MCF 10A (cell line): Measurements from ENCODE around the gene PLD1. TPM values are rescaled to one million over a fixed set of nuclear protein-coding genes. Genes with fewer than 3 reads are reported as not detected.

Source experiments
- BruUV-seq: library from RNA; stranded (reverse); fragments of 400-500 nt; replicated peaks from 2 replicates; lab custom pipeline; 2021; lab: Mats Ljungman, UMichigan
- CTCF ChIA-PET: fragments of 300-600 bp; sonication (Branson Sonifier 250); formaldehyde crosslinking; extraction: SDS; loops from one replicate; lab custom pipeline; 2021; ENCODE audit warnings: antibody characterized with exemption, inconsistent platforms; lab: Yijun Ruan, JAX
- POLR2A ChIA-PET: fragments of 300-600, 350-650 bp; sonication (Branson Sonifier 250); formaldehyde crosslinking; extraction: SDS; loops from one replicate; lab custom pipeline; 2020; ENCODE audit warnings: antibody characterized with exemption, inconsistent platforms; lab: Yijun Ruan, JAX
- DNase-seq: peaks from one replicate; pipeline ENCODE4 v3.0.0-alpha.2; 2018; ENCODE audit not compliant: unreplicated experiment
- H3K27ac Mint-ChIP-seq: one replicate; pipeline ENCODE4 v1.8.0; 2022; ENCODE audit warnings: mild to moderate bottlenecking, low read depth, mixed read lengths; ENCODE audit not compliant: unreplicated experiment
- H3K27me3 Mint-ChIP-seq: one replicate; pipeline ENCODE4 v1.8.0; 2022; ENCODE audit warnings: mixed read lengths; ENCODE audit not compliant: insufficient read depth, unreplicated experiment
- H3K36me3 Mint-ChIP-seq: one replicate; pipeline ENCODE4 v1.8.0; 2022; ENCODE audit warnings: mild to moderate bottlenecking, moderate library complexity, mixed read lengths; ENCODE audit not compliant: insufficient read depth, unreplicated experiment
- H3K4me1 Mint-ChIP-seq: one replicate; pipeline ENCODE4 v1.8.0; 2022; ENCODE audit warnings: mixed read lengths; ENCODE audit not compliant: insufficient read depth, unreplicated experiment
- H3K4me3 Mint-ChIP-seq: one replicate; pipeline ENCODE4 v1.8.0; 2022; ENCODE audit warnings: mild to moderate bottlenecking, moderate library complexity, mixed read lengths; ENCODE audit not compliant: unreplicated experiment
- H3K9me3 Mint-ChIP-seq: one replicate; pipeline ENCODE4 v1.8.0; 2022; ENCODE audit warnings: mixed read lengths; ENCODE audit not compliant: unreplicated experiment
- intact Hi-C: fragments of 100-400 bp; cut with micrococcal nuclease; formaldehyde crosslinking; loops from 2 replicates; pipeline ENCODE4 v1.14.1; 2022
- total RNA-seq: library from RNA; stranded (reverse); gene quantifications from 2 replicates; pipeline ENCODE4 v1.2.3, GENCODE V29; 2022
- TF ChIP-seq, protein P1 (sequence below): fragments of 200-600 bp; IDR thresholded peaks from one replicate; pipeline ENCODE4 v1.8.0; 2022; ENCODE audit warnings: antibody characterized with exemption, mild to moderate bottlenecking; ENCODE audit not compliant: unreplicated experiment

Gene PLD1
- total RNA-seq, 1 experiment from 2014 or later = 8.0 TPM

DNA sequence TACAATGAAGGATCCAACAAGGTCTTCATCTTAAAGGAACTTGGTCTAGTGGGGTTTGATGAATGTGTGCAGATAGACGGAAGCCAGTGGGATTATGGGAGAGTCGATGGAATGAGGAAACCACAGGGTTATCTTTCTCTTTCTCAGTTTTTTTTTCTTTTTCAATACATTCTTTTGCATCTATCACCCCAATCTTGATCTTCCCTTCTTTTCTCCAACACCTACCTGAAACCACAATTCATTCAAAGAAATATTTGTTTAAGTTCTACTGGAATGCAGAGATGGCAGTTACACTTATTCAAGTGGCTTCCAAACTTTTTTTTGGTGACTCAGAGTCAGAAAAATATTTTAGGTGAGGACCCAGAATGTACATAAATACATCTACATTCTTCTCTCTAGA, 34.6 kb upstream of the PLD1 start:
- Mint-ChIP-seq H3K36me3 (peaks cover 6% of the 10 kb centered on the region), H3K9me3 (no peaks in the 10 kb centered on the region), H3K4me3 (no peak overlapping the region), H3K27me3 (no peaks in the 10 kb centered on the region), H3K27ac (no peak overlapping the region), H3K4me1 (no peaks in the 10 kb centered on the region)
- POLR2A ChIA-PET = no interaction called here
- TF ChIP-seq, protein P1, sequence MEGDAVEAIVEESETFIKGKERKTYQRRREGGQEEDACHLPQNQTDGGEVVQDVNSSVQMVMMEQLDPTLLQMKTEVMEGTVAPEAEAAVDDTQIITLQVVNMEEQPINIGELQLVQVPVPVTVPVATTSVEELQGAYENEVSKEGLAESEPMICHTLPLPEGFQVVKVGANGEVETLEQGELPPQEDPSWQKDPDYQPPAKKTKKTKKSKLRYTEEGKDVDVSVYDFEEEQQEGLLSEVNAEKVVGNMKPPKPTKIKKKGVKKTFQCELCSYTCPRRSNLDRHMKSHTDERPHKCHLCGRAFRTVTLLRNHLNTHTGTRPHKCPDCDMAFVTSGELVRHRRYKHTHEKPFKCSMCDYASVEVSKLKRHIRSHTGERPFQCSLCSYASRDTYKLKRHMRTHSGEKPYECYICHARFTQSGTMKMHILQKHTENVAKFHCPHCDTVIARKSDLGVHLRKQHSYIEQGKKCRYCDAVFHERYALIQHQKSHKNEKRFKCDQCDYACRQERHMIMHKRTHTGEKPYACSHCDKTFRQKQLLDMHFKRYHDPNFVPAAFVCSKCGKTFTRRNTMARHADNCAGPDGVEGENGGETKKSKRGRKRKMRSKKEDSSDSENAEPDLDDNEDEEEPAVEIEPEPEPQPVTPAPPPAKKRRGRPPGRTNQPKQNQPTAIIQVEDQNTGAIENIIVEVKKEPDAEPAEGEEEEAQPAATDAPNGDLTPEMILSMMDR = no peak
- BruUV-seq = no TSS peak
- CTCF ChIA-PET = interaction anchor here (0.7 kb wide), 1 partner anchor 217 kb away, joined by 3 read pairs; no protein-coding TSS in a partner anchor
- no peak for DNase-seq
- intact Hi-C loops = no loop called here

DNA sequence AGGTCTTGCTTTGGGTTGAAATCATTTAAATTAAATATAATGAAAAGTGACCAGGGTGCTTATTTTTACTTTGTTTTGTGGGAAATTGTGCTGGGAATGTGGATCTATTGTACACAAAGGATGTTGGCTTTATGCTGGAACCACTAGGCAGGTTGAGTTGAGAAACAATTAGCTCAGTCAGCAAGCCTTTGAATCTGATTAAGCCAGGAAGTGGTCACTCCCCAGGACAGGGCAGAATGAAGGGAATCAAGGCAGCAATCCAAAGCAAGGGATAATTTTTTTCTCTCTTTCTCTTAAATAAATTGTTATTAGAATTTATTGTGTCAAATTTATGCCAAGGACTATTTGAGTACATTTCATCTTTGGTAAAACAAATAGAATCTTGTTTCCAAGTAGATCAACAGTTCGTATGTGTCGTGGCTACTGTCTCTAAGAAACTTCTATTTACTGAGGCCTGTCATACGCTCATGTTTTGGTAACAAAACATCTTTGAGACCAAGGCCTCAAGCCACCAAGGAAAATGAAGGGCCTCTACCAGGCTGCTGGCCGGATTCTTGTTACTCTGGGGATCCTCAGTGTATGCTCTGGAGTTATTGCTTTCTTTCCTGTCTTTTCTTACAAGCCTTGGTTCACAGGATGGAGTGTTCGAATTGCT, 32.7 kb upstream of the PLD1 start, which contains the start of gene TMEM212:
TSS of gene TMEM212 (plus strand) at position 486 of the 655 bp plus-strand sequence. CDS start at position 521, 35 bp downstream.
- no peak for DNase-seq
- no peak within 1 kb of the TSS for H3K27ac Mint-ChIP-seq
- no peaks in the 10 kb centered on the region for H3K36me3 Mint-ChIP-seq
- no peak within 1 kb of the TSS for H3K4me3 Mint-ChIP-seq
- ChIA-PET CTCF (interaction anchor here (0.6 to 0.8 kb wide), 2 partner anchors 63 to 202 kb away, joined by 3 read pairs; no protein-coding TSS in a partner anchor), POLR2A (no interaction called here)
- BruUV-seq = no TSS peak
- H3K27me3 Mint-ChIP-seq = no peaks in the 10 kb centered on the region
- intact Hi-C loops = no loop called here
- peaks cover 6% of the 10 kb centered on the region for H3K4me1 Mint-ChIP-seq
- TF ChIP-seq, protein P1 = no peak
- H3K9me3 Mint-ChIP-seq = no peaks in the 10 kb centered on the region

DNA sequence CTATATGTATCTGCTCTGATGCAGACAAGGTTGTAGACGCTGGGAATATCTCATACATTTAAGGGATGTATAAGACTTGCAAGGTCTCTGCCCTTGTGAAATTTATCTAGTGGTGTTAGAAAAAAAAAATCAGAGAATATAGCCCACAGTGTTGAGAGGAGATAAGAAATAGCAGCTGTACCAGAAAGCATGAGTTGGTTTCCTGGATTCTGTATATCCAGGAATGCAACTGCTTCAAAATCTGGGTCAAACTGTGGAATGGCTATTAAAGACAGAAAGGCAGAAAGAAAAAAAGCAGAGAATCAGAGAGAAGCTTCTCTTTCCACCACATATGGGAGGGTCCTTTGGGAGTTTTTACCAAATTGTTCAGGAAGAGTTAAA, 31.3 kb upstream of the PLD1 start:
- Mint-ChIP-seq H3K4me1 (peaks cover 8% of the 10 kb centered on the region), H3K27ac (no peak overlapping the region), H3K36me3 (no peaks in the 10 kb centered on the region), H3K27me3 (no peaks in the 10 kb centered on the region), H3K9me3 (no peaks in the 10 kb centered on the region), H3K4me3 (no peak overlapping the region)
- TF ChIP-seq, protein P1 = no peak
- intact Hi-C loops = no loop called here
- no TSS peak for BruUV-seq
- ChIA-PET CTCF (interaction anchor here (0.5 to 1.7 kb wide), 5 partner anchors 8 to 158 kb away, joined by 3 to 9 read pairs (median 4); no protein-coding TSS in a partner anchor), POLR2A (interaction anchor here (0.6 to 2.1 kb wide), 2 partner anchors 12 to 233 kb away, joined by 3 to 9 read pairs; no protein-coding TSS in a partner anchor)
- no peak for DNase-seq

DNA sequence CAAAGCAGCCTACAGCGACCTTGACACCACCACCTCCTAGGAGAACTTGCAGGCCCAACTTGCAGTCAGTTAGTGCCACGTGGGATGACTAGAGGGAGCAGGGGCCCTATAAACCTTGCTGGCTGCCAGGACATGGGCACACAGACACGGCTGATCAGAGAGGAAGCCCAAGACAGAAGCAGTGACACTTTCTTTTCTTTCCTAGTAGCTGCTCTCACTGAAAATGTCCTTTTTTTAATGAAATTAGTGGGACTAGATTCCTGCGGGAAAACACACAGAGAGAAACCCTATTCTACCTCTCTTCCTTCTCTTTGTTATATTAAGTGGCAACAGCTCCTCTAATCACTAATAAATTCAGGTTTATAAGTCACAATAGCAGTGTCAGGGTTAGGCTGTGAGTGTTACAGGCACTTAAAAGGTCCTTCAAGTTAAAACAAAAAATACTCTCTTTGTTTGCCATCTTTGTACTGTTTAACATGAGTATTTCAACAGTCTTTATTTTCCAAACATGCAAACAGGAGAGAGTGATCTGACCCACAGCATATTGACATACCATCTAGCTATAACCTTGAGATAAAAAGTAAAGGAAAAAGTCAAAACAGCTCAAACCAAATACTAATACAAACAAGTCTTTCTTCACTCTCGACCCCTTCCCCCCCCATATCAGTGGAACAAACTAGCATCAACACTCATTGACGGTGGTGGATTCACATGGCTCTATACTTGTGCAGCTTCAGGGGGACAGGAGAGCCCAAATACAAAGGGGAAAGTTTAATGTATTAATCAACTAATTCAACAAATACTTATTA, 30.7 kb upstream of the PLD1 start:
- CTCF ChIA-PET = interaction anchor here (0.7 to 1.7 kb wide), 6 partner anchors 10 to 209 kb away, joined by 3 to 9 read pairs (median 4); no protein-coding TSS in a partner anchor
- BruUV-seq = no TSS peak
- DNase-seq = no peak
- TF ChIP-seq, protein P1 = no peak
- H3K4me1 Mint-ChIP-seq = peaks cover 8% of the 10 kb centered on the region
- intact Hi-C loops = no loop called here
- POLR2A ChIA-PET = interaction anchor here (0.6 to 2.1 kb wide), 2 partner anchors 12 to 234 kb away, joined by 3 to 9 read pairs; no protein-coding TSS in a partner anchor
- H3K27ac Mint-ChIP-seq = no peak overlapping the region
- no peak overlapping the region for H3K4me3 Mint-ChIP-seq
- H3K27me3 Mint-ChIP-seq = no peaks in the 10 kb centered on the region
- H3K9me3 Mint-ChIP-seq = no peaks in the 10 kb centered on the region
- no peaks in the 10 kb centered on the region for H3K36me3 Mint-ChIP-seq
